Measurements from ENCODE around the gene PDXK.
"Not testable (repeated sequence)": the region's sequence is repeated elsewhere in the genome, so short reads cannot be mapped to it uniquely, and the experiment has no call there.

The PDXK gene

GRCh38 chr21:43718872-43719747 is at the start of gene PDXK:
PDXK (plus strand) TSS chr21:43719129; CDS start chr21:43719295, 166 bp downstream.
- Histone ChIP-seq H3K9me3 (ENCODE audit: low read length) (peaks cover 3% of the 10 kb centered on the region), H3K36me3 (ENCODE audit: insufficient read depth, low read length) (no peaks in the 10 kb centered on the region), H3K4me3 (ENCODE audit: low read length) (peak within 1 kb of the TSS; percentile 89), H3K4me1 (ENCODE audit: insufficient read depth, low read length) (peaks cover 10% of the 10 kb centered on the region), H2AFZ (ENCODE audit: low read depth, low read length) (peak within 1 kb of the TSS; percentile 89), H3K27me3 (ENCODE audit: insufficient read depth, low read length) (no peaks in the 10 kb centered on the region)

- Histone ChIP-seq H3K27me3 (ENCODE audit: insufficient read depth, low read length) (no peaks in the 10 kb centered on the region), H3K4me3 (ENCODE audit: low read length) (no peak overlapping the region), H3K9me3 (ENCODE audit: low read length) (no peaks in the 10 kb centered on the region), H3K4me1 (ENCODE audit: insufficient read depth, low read length) (no peaks in the 10 kb centered on the region), H3K36me3 (ENCODE audit: insufficient read depth, low read length) (peaks cover 61% of the 10 kb centered on the region), H2AFZ (ENCODE audit: low read depth, low read length) (no peak overlapping the region)
Measured at GRCh38 chr21:43669828-43670605, 48.9 kb upstream of the PDXK start.

- Histone ChIP-seq H3K4me3 (ENCODE audit: low read length) (no peak overlapping the region), H3K4me1 (ENCODE audit: insufficient read depth, low read length) (no peaks in the 10 kb centered on the region), H3K9me3 (ENCODE audit: low read length) (no peaks in the 10 kb centered on the region), H3K36me3 (ENCODE audit: insufficient read depth, low read length) (peaks cover 70% of the 10 kb centered on the region), H2AFZ (ENCODE audit: low read depth, low read length) (no peak overlapping the region), H3K27me3 (ENCODE audit: insufficient read depth, low read length) (no peaks in the 10 kb centered on the region)
Measured at GRCh38 chr21:43675871-43676270, 43.1 kb upstream of the PDXK start.

GRCh38 chr21:43676391-43676790 is 42.5 kb upstream of the PDXK start:
- H3K4me3 ChIP-seq (ENCODE audit: low read length): no peak overlapping the region
- H3K27me3 ChIP-seq (ENCODE audit: insufficient read depth, low read length): no peaks in the 10 kb centered on the region
- H3K36me3 ChIP-seq (ENCODE audit: insufficient read depth, low read length): peaks cover 66% of the 10 kb centered on the region
- no peaks in the 10 kb centered on the region for H3K9me3 ChIP-seq (ENCODE audit: low read length)
- H2AFZ ChIP-seq (ENCODE audit: low read depth, low read length): no peak overlapping the region
- no peaks in the 10 kb centered on the region for H3K4me1 ChIP-seq (ENCODE audit: insufficient read depth, low read length)

GRCh38 chr21:43679951-43680350 is 39.0 kb upstream of the PDXK start:
- peaks cover 68% of the 10 kb centered on the region for H3K36me3 ChIP-seq (ENCODE audit: insufficient read depth, low read length)

GRCh38 chr21:43680421-43680820 is 38.5 kb upstream of the PDXK start:
- H3K36me3 ChIP-seq (ENCODE audit: insufficient read depth, low read length): peaks cover 68% of the 10 kb centered on the region
- H3K4me1 ChIP-seq (ENCODE audit: insufficient read depth, low read length); H3K27me3 ChIP-seq (ENCODE audit: insufficient read depth, low read length); H3K4me3 ChIP-seq (ENCODE audit: low read length); H3K9me3 ChIP-seq (ENCODE audit: low read length); H2AFZ ChIP-seq (ENCODE audit: low read depth, low read length): not testable (repeated sequence)

More at GRCh38 chr21:43679951-43680350, 39.0 kb upstream of the PDXK start:
- no peaks in the 10 kb centered on the region for H3K9me3 ChIP-seq (ENCODE audit: low read length)
- H3K4me3 ChIP-seq (ENCODE audit: low read length): no peak overlapping the region
- H3K4me1 ChIP-seq (ENCODE audit: insufficient read depth, low read length): no peaks in the 10 kb centered on the region
- no peak overlapping the region for H2AFZ ChIP-seq (ENCODE audit: low read depth, low read length)
- H3K27me3 ChIP-seq (ENCODE audit: insufficient read depth, low read length): no peaks in the 10 kb centered on the region

- H3K36me3 ChIP-seq (ENCODE audit: insufficient read depth, low read length): peaks cover 68% of the 10 kb centered on the region
- H2AFZ ChIP-seq (ENCODE audit: low read depth, low read length): no peak overlapping the region
- H3K4me1 ChIP-seq (ENCODE audit: insufficient read depth, low read length): no peaks in the 10 kb centered on the region
- H3K9me3 ChIP-seq (ENCODE audit: low read length): no peaks in the 10 kb centered on the region
- H3K27me3 ChIP-seq (ENCODE audit: insufficient read depth, low read length): no peaks in the 10 kb centered on the region
- H3K4me3 ChIP-seq (ENCODE audit: low read length): no peak overlapping the region
Measured at GRCh38 chr21:43681650-43682049, 37.3 kb upstream of the PDXK start.

GRCh38 chr21:43684424-43684823 is 34.5 kb upstream of the PDXK start:
- H2AFZ ChIP-seq (ENCODE audit: low read depth, low read length): no peak overlapping the region
- H3K36me3 ChIP-seq (ENCODE audit: insufficient read depth, low read length): peaks cover 77% of the 10 kb centered on the region
- H3K9me3 ChIP-seq (ENCODE audit: low read length): no peaks in the 10 kb centered on the region
- no peak overlapping the region for H3K4me3 ChIP-seq (ENCODE audit: low read length)
- H3K27me3 ChIP-seq (ENCODE audit: insufficient read depth, low read length): no peaks in the 10 kb centered on the region
- no peaks in the 10 kb centered on the region for H3K4me1 ChIP-seq (ENCODE audit: insufficient read depth, low read length)

GRCh38 chr21:43686811-43687565 is 31.9 kb upstream of the PDXK start:
- Histone ChIP-seq H3K4me1 (ENCODE audit: insufficient read depth, low read length) (no peaks in the 10 kb centered on the region), H2AFZ (ENCODE audit: low read depth, low read length) (no peak overlapping the region), H3K9me3 (ENCODE audit: low read length) (no peaks in the 10 kb centered on the region), H3K36me3 (ENCODE audit: insufficient read depth, low read length) (peaks cover 89% of the 10 kb centered on the region), H3K27me3 (ENCODE audit: insufficient read depth, low read length) (no peaks in the 10 kb centered on the region), H3K4me3 (ENCODE audit: low read length) (no peak overlapping the region)

GRCh38 chr21:43687566-43688399 is 31.1 kb upstream of the PDXK start:
- Histone ChIP-seq H3K4me3 (ENCODE audit: low read length) (no peak overlapping the region), H3K4me1 (ENCODE audit: insufficient read depth, low read length) (no peaks in the 10 kb centered on the region), H3K9me3 (ENCODE audit: low read length) (no peaks in the 10 kb centered on the region), H3K27me3 (ENCODE audit: insufficient read depth, low read length) (no peaks in the 10 kb centered on the region), H2AFZ (ENCODE audit: low read depth, low read length) (no peak overlapping the region), H3K36me3 (ENCODE audit: insufficient read depth, low read length) (peaks cover 87% of the 10 kb centered on the region)

- H3K4me3 ChIP-seq (ENCODE audit: low read length): no peak overlapping the region
- no peaks in the 10 kb centered on the region for H3K4me1 ChIP-seq (ENCODE audit: insufficient read depth, low read length)
- H3K9me3 ChIP-seq (ENCODE audit: low read length): no peaks in the 10 kb centered on the region
- H2AFZ ChIP-seq (ENCODE audit: low read depth, low read length): no peak overlapping the region
- H3K27me3 ChIP-seq (ENCODE audit: insufficient read depth, low read length): no peaks in the 10 kb centered on the region
- peaks cover 89% of the 10 kb centered on the region for H3K36me3 ChIP-seq (ENCODE audit: insufficient read depth, low read length)
Measured at GRCh38 chr21:43688906-43689305, 30.0 kb upstream of the PDXK start.

- Histone ChIP-seq H3K36me3 (ENCODE audit: insufficient read depth, low read length) (peaks cover 91% of the 10 kb centered on the region), H2AFZ (ENCODE audit: low read depth, low read length) (no peak overlapping the region), H3K4me1 (ENCODE audit: insufficient read depth, low read length) (no peaks in the 10 kb centered on the region), H3K9me3 (ENCODE audit: low read length) (no peaks in the 10 kb centered on the region), H3K27me3 (ENCODE audit: insufficient read depth, low read length) (no peaks in the 10 kb centered on the region), H3K4me3 (ENCODE audit: low read length) (no peak overlapping the region)
Measured at GRCh38 chr21:43689556-43690337, 29.2 kb upstream of the PDXK start.
